Endothelial cell of umbilical vein (primary cell): Measurements from ENCODE around the gene SNX3. TPM values are rescaled to one million over a fixed set of nuclear protein-coding genes. Genes with fewer than 3 reads are reported as not detected.

Source experiments
- BruUV-seq: library from RNA; stranded (reverse); fragments of 400-500 nt; replicated peaks from 2 replicates; lab custom pipeline; 2021; lab: Mats Ljungman, UMichigan
- CTCF ChIA-PET: fragments of 300-600, 350-600 bp; sonication (Branson Sonifier 250); formaldehyde crosslinking; loops from one replicate; lab custom pipeline; 2021; ENCODE audit warnings: antibody characterized with exemption, inconsistent platforms; lab: Charles Lee
- POLR2A ChIA-PET: fragments of 300-600, 350-600 bp; sonication (Branson Sonifier 250); formaldehyde crosslinking; loops from one replicate; lab custom pipeline; 2021; ENCODE audit warnings: antibody characterized with exemption, inconsistent platforms; lab: Charles Lee
- DNase-seq: peaks from one replicate; pipeline ENCODE4 v3.0.0-alpha.2; 2011; ENCODE audit warnings: low read depth, low spot score
- FAIRE-seq: peaks from 2 replicates; lab custom pipeline; 2011; peaks lifted over from hg19 to GRCh38; lab: Jason Lieb, UNC
- H2AFZ ChIP-seq: 2 replicates; pipeline ENCODE4 v1.6.0; 2012; ENCODE audit warnings: low read depth, low read length, control low read depth, inconsistent platforms
- H3K27ac ChIP-seq: 2 replicates; pipeline ENCODE4 v1.5.1; 2011; ENCODE audit warnings: low read depth, mild to moderate bottlenecking, control low read depth, low read length, moderate library complexity; ENCODE audit not compliant: insufficient read depth
- H3K27me3 ChIP-seq, 2 experiments: 2 replicates each; pipeline versions ENCODE4 v1.6.0 to v1.6.1; 2011; ENCODE audit warnings: low read length in 2 of 2, mixed read lengths in 1 of 2; ENCODE audit not compliant: control insufficient read depth in 2 of 2, insufficient read depth in 2 of 2
- H3K36me3 ChIP-seq, 2 experiments: 2 replicates in 1 of 2; 3 replicates in 1 of 2; pipeline ENCODE4 v1.5.1; 2011; ENCODE audit warnings: low read length in 2 of 2, mild to moderate bottlenecking in 1 of 2, moderate library complexity in 1 of 2; ENCODE audit not compliant: control insufficient read depth in 2 of 2, insufficient read depth in 2 of 2; ENCODE audit errors: extremely low read depth in 1 of 2
- H3K4me1 ChIP-seq: 3 replicates; pipeline ENCODE4 v1.5.1; 2011; ENCODE audit warnings: mild to moderate bottlenecking, low read length; ENCODE audit not compliant: control insufficient read depth, insufficient read depth; ENCODE audit errors: extremely low read depth
- H3K4me2 ChIP-seq: 2 replicates; pipeline ENCODE4 v1.6.1; 2011; ENCODE audit warnings: low read length, control low read depth, mixed read lengths; ENCODE audit not compliant: insufficient read depth
- H3K4me3 ChIP-seq, 3 experiments: fragments of 200-600 bp in 1 of 3; sonication (generic), shearing (Covaris generic) in 1 of 3; replicated peaks in 1 of 3; 2 replicates each; pipeline ENCODE4 v1.5.1; 2011 to 2016; ENCODE audit warnings: control low read depth in 3 of 3, low read length in 3 of 3, mild to moderate bottlenecking in 2 of 3, inconsistent platforms in 1 of 3, low read depth in 1 of 3, moderate library complexity in 1 of 3; ENCODE audit not compliant: insufficient read depth in 1 of 3
- H3K79me2 ChIP-seq: 2 replicates; pipeline ENCODE4 v1.6.0; 2012; ENCODE audit warnings: low read length, inconsistent platforms; ENCODE audit not compliant: control insufficient read depth, insufficient read depth
- H3K9ac ChIP-seq: replicated peaks from 2 replicates; pipeline ENCODE3; 2011; ENCODE audit warnings: low read length, control low read depth; ENCODE audit not compliant: insufficient read depth; ENCODE audit errors: extremely low read depth
- H3K9me1 ChIP-seq: replicated peaks from 3 replicates; pipeline ENCODE4 v1.6.0; 2011; ENCODE audit warnings: mild to moderate bottlenecking, low read length; ENCODE audit not compliant: control insufficient read depth, insufficient read depth; ENCODE audit errors: extremely low read depth
- H3K9me3 ChIP-seq: replicated peaks from 2 replicates; pipeline ENCODE4 v1.5.1; 2012; ENCODE audit warnings: low read length, inconsistent platforms; ENCODE audit not compliant: control insufficient read depth, insufficient read depth
- H4K20me1 ChIP-seq: replicated peaks from 2 replicates; pipeline ENCODE3; 2011; ENCODE audit warnings: mild to moderate bottlenecking, low read length; ENCODE audit not compliant: control insufficient read depth, insufficient read depth; ENCODE audit errors: extremely low read depth
- EZH2 ChIP-seq: IDR thresholded peaks from 2 replicates; pipeline ENCODE4 v1.6.1; 2012; ENCODE audit warnings: borderline replicate concordance, low read depth, mild to moderate bottlenecking, moderate library complexity, low read length, inconsistent platforms; ENCODE audit not compliant: severe bottlenecking
- GATA2 ChIP-seq: IDR thresholded peaks from 2 replicates; pipeline ENCODE4 v1.7.0; 2011; ENCODE audit warnings: low read depth, mild to moderate bottlenecking, moderate library complexity, mixed read lengths, low read length; ENCODE audit not compliant: insufficient read length, insufficient read depth
- JUN ChIP-seq: IDR thresholded peaks from 2 replicates; pipeline ENCODE4 v1.6.1; 2011; ENCODE audit warnings: borderline replicate concordance, low read depth; ENCODE audit not compliant: insufficient read length, insufficient read depth
- MYC ChIP-seq: IDR thresholded peaks from one replicate; pipeline ENCODE4 v1.6.1; 2011; ENCODE audit warnings: mild to moderate bottlenecking, low read depth, low read length
- POLR2A ChIP-seq: IDR thresholded peaks from 2 replicates; pipeline ENCODE4 v1.6.1; 2012; ENCODE audit warnings: low read depth, mild to moderate bottlenecking, control low read depth, low read length
- POLR2AphosphoS5 ChIP-seq: IDR thresholded peaks from 2 replicates; pipeline ENCODE4 v1.6.1; 2012; ENCODE audit warnings: low read depth, mild to moderate bottlenecking, control low read depth, low read length, moderate library complexity; ENCODE audit not compliant: insufficient read depth
- dilution Hi-C: fragments of 300-500 bp; cut with MboI; formaldehyde crosslinking; loops from one replicate; pipeline ENCODE4 v1.15.0; 2019; ENCODE audit warnings: low sequenced_read_pairs; ENCODE audit not compliant: extremely low pct_ligation_motif_present
- intact Hi-C: fragments of 100-400 bp; cut with micrococcal nuclease; formaldehyde crosslinking; loops from one replicate; pipeline ENCODE4 v1.10.0; 2022
- polyA plus RNA-seq, 4 experiments: library from polyadenylated mRNA; depleted of rRNA in 3 of 4; stranded (reverse) in 3 of 4; unstranded in 1 of 4; fragments of >200 nt; gene quantifications; 2 replicates each; pipeline versions ENCODE4 v1.2.1 to v1.2.3, GENCODE V29; 2011 to 2012; ENCODE audit warnings: missing spikeins in 1 of 4
- total RNA-seq: library from RNA; stranded (reverse); gene quantifications from 2 replicates; pipeline ENCODE4 v1.2.3, GENCODE V29; 2021
- TF ChIP-seq, protein P1 (sequence below), 2 donors: IDR thresholded peaks; 1 replicate in 1 of 2; 2 replicates in 1 of 2; pipeline ENCODE4 v1.5.1; 2011; ENCODE audit warnings: low read length in 2 of 2, mild to moderate bottlenecking in 2 of 2, moderate library complexity in 2 of 2, control low read depth in 1 of 2, inconsistent platforms in 1 of 2, low read depth in 1 of 2; ENCODE audit not compliant: insufficient read depth in 1 of 2; ENCODE audit errors: extremely low read depth in 1 of 2
- TF ChIP-seq, protein P2 (sequence below): IDR thresholded peaks from 2 replicates; pipeline ENCODE4 v1.6.1; 2011; ENCODE audit not compliant: insufficient read depth, insufficient read length

The SNX3 gene
- total and polyA plus RNA-seq, 2 donors (not counting 3 experiments of a cell fraction or from before 2014, with no cell fraction given): 155 to 281 TPM

DNA sequence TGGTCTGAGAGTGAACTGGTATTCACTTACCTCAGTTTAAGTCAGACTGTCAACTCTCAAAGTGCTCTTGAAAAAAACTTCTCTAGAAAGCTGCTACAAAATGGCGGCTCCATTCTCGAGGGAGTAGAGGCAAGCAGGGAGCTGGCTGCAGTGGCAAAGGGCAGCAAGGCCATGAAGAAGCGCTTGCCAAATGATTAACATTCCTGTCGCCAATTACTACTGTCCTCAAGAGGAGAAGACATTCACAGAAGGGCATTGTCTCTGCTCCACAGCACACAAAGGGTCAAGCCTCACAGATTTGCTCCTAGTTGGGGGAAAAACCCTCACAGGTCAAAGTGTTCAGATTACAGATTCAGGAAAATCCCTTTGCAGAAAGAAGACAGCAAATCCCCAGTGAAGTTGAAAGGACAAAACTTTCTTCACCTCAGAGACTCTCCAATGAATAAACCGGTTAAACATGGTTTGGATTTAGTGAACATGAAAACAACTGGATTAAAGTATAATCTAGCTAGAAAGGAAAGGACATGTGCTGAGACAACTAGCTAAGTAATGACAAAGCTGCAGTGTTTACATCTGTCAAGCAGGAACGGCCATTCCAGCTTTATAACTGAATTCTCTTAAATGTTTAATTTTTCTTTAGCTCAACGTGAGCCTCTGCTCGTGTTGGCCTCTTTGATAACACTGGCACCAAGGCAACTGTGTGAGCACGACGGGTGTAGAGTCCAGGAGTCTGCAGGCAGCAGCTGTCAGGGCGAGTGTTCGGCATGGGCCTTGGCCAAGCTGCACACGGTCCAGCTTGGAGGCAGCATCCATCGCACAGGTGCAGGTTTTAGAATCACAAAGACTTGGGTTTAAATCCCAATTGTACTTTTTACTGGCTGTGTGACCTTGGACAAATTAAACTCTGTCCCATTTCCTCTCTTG lies 57.4 kb downstream of the SNX3 start:
- intact Hi-C loops (no loop called here), dilution Hi-C loops (no loop called here)
- no peaks in the 10 kb centered on the region for H3K9me1 ChIP-seq
- ChIA-PET CTCF (interaction anchor here (0.6 to 0.9 kb wide), 2 partner anchors 58 to 288 kb away, joined by 3 read pairs; no protein-coding TSS in a partner anchor), POLR2A (no interaction called here)
- no peak overlapping the region for H2AFZ ChIP-seq
- FAIRE-seq (no peak), DNase-seq (no peak)
- no peak for TF ChIP-seq GATA2
- TF ChIP-seq, protein P1, sequence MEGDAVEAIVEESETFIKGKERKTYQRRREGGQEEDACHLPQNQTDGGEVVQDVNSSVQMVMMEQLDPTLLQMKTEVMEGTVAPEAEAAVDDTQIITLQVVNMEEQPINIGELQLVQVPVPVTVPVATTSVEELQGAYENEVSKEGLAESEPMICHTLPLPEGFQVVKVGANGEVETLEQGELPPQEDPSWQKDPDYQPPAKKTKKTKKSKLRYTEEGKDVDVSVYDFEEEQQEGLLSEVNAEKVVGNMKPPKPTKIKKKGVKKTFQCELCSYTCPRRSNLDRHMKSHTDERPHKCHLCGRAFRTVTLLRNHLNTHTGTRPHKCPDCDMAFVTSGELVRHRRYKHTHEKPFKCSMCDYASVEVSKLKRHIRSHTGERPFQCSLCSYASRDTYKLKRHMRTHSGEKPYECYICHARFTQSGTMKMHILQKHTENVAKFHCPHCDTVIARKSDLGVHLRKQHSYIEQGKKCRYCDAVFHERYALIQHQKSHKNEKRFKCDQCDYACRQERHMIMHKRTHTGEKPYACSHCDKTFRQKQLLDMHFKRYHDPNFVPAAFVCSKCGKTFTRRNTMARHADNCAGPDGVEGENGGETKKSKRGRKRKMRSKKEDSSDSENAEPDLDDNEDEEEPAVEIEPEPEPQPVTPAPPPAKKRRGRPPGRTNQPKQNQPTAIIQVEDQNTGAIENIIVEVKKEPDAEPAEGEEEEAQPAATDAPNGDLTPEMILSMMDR (IDR thresholded peaks at IDR 0.05; ENCODE audit: extremely low read depth in 1 of 2, insufficient read depth in 1 of 2, low read depth in 1 of 2, low read length in 2 of 2): no peak
- TF ChIP-seq JUN: no peak
- no peak for TF ChIP-seq POLR2AphosphoS5
- TF ChIP-seq MYC: no peak
- TF ChIP-seq POLR2A: no peak
- TF ChIP-seq, protein P2, sequence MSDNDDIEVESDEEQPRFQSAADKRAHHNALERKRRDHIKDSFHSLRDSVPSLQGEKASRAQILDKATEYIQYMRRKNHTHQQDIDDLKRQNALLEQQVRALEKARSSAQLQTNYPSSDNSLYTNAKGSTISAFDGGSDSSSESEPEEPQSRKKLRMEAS: no peak
- no peak for TF ChIP-seq EZH2
- no peaks in the 10 kb centered on the region for H4K20me1 ChIP-seq
- no TSS peak for BruUV-seq
- H3K9ac ChIP-seq: no peak overlapping the region
- no peak overlapping the region for H3K4me2 ChIP-seq
- H3K27me3 ChIP-seq: no peaks in the 10 kb centered on the region
- peaks cover 0 to 2% of the 10 kb centered on the region in 2 experiments for H3K36me3 ChIP-seq
- no peak overlapping the region for H3K27ac ChIP-seq
- no peaks in the 10 kb centered on the region for H3K4me1 ChIP-seq
- H3K4me3 ChIP-seq: no peak overlapping the region
- H3K79me2 ChIP-seq: no peaks in the 10 kb centered on the region
- H3K9me3 ChIP-seq: no peaks in the 10 kb centered on the region
